Trophoblast cell (in vitro differentiated cells and primary cell): Measurements from ENCODE around the gene KLHL40.

ENCODE experiments used
- DNase-seq, 2 donors: peaks; one replicate each; pipeline ENCODE4 v3.0.0-alpha.2; 2016
- H2AFZ ChIP-seq: 2 replicates; pipeline ENCODE4 v1.6.1; 2013; ENCODE audit warnings: low read length, moderate library complexity, mild to moderate bottlenecking; ENCODE audit not compliant: insufficient read depth, poor library complexity
- H2AK5ac ChIP-seq: 2 replicates; pipeline ENCODE4 v1.6.1; 2013; ENCODE audit warnings: mild to moderate bottlenecking, low read length
- H2BK120ac ChIP-seq: 2 replicates; pipeline ENCODE4 v1.6.1; 2013; ENCODE audit warnings: low read length, mild to moderate bottlenecking, moderate library complexity; ENCODE audit not compliant: insufficient read depth, poor library complexity
- H2BK12ac ChIP-seq: 2 replicates; pipeline ENCODE4 v1.6.1; 2013; ENCODE audit warnings: mild to moderate bottlenecking, low read length, moderate library complexity
- H2BK5ac ChIP-seq: 2 replicates; pipeline ENCODE4 v1.6.1; 2013; ENCODE audit warnings: low read length, low read depth, moderate library complexity, mild to moderate bottlenecking; ENCODE audit not compliant: poor library complexity
- H3K14ac ChIP-seq: 2 replicates; pipeline ENCODE4 v1.6.1; 2013; ENCODE audit warnings: mild to moderate bottlenecking, low read length
- H3K18ac ChIP-seq: 2 replicates; pipeline ENCODE4 v1.6.1; 2013; ENCODE audit warnings: mild to moderate bottlenecking, low read length
- H3K23ac ChIP-seq: 2 replicates; pipeline ENCODE4 v1.6.1; 2013; ENCODE audit warnings: low read length
- H3K27ac ChIP-seq: 2 replicates; pipeline ENCODE4 v1.5.1; 2013; ENCODE audit warnings: low read depth, mild to moderate bottlenecking, inconsistent platforms, low read length, moderate library complexity
- H3K27me3 ChIP-seq: 2 replicates; pipeline ENCODE4 v1.6.1; 2013; ENCODE audit warnings: inconsistent platforms, mild to moderate bottlenecking, low read length, moderate library complexity; ENCODE audit not compliant: insufficient read depth
- H3K36me3 ChIP-seq, 2 experiments: 1 replicate in 1 of 2; 2 replicates in 1 of 2; pipeline ENCODE4 v1.6.1; 2013; ENCODE audit warnings: low read length in 2 of 2, mild to moderate bottlenecking in 2 of 2, moderate library complexity in 1 of 2; ENCODE audit not compliant: insufficient read depth in 2 of 2, control insufficient read depth in 1 of 2
- H3K4ac ChIP-seq: 2 replicates; pipeline ENCODE4 v1.6.1; 2013; ENCODE audit warnings: low read depth, mild to moderate bottlenecking, low read length, moderate library complexity
- H3K4me1 ChIP-seq, 2 experiments: 1 replicate in 1 of 2; 2 replicates in 1 of 2; pipeline ENCODE4 v1.6.1; 2013; ENCODE audit warnings: low read length in 2 of 2, mild to moderate bottlenecking in 2 of 2, moderate library complexity in 1 of 2; ENCODE audit not compliant: insufficient read depth in 2 of 2, control insufficient read depth in 1 of 2
- H3K4me2 ChIP-seq: 2 replicates; pipeline ENCODE4 v1.6.1; 2013; ENCODE audit warnings: inconsistent platforms, mild to moderate bottlenecking, low read length, moderate library complexity
- H3K4me3 ChIP-seq: 2 replicates; pipeline ENCODE4 v1.5.1; 2013; ENCODE audit warnings: mild to moderate bottlenecking, low read depth, low read length, inconsistent platforms
- H3K79me1 ChIP-seq: one replicate; pipeline ENCODE4 v1.6.1; 2013; ENCODE audit warnings: low read length
- H3K79me2 ChIP-seq: 2 replicates; pipeline ENCODE4 v1.6.1; 2013; ENCODE audit warnings: low read length, mild to moderate bottlenecking; ENCODE audit not compliant: control insufficient read depth, insufficient read depth, poor library complexity
- H3K9ac ChIP-seq: 2 replicates; pipeline ENCODE4 v1.6.1; 2013; ENCODE audit warnings: mild to moderate bottlenecking, low read length
- H3K9me3 ChIP-seq: 2 replicates; pipeline ENCODE4 v1.6.1; 2013; ENCODE audit warnings: low read depth, mild to moderate bottlenecking, control low read depth, inconsistent platforms, low read length; ENCODE audit not compliant: insufficient read depth
- H4K12ac ChIP-seq: 2 replicates; pipeline ENCODE4 v1.6.1; 2013; ENCODE audit warnings: low read depth, mild to moderate bottlenecking, low read length, moderate library complexity
- H4K8ac ChIP-seq: 2 replicates; pipeline ENCODE4 v1.6.1; 2013; ENCODE audit warnings: low read depth, mild to moderate bottlenecking, low read length, moderate library complexity
- H4K91ac ChIP-seq: one replicate; pipeline ENCODE4 v1.6.1; 2013; ENCODE audit warnings: low read depth, mild to moderate bottlenecking, low read length, moderate library complexity
- WGBS: extraction: QIAGEN DNeasy Blood & Tissue Kit; methylation state at CpG from one replicate; pipeline ENCODE4 v1.1.7; 2013; ENCODE audit warnings: missing lambda C conversion rate; ENCODE audit not compliant: insufficient read length, insufficient coverage; ENCODE audit errors: extremely low coverage; 5-methylcytosine and 5-hydroxymethylcytosine counted together

The KLHL40 gene

DNA sequence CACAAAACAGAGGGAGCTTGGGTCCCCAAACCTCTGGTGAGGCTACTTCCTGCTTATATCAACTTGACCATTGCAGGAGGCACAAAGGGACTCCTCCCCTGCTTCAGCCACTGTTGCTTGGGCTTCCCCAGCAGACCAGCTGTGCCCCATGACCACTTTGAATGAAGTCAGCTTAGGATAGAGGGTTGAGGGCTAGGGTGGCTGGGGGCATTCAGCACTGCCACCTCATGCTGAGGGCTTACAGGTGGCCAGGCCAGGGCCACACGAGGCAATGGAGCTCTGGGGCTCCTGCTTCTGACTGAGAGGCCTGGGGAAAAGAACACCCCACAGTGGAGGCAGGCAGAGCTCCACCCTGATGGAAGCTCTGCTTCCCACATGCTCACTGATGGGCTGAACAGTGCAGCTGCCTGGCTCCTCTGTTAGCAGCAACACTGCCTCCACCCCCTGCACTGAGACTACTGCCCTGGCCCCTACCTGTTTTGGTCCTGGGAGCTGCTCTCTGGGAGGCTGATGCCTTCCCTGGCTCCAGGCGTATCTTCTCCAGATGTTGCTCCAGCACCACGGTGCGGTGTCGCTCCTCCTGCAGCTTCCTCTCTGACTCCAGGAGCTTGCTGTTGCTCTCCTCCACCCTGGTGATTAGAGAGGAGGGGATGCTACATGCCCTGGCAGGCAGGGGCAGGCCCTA, 27.5 kb downstream of the KLHL40 start:
- H3K27ac ChIP-seq = no peak overlapping the region
- no peak for DNase-seq
- H3K9me3 ChIP-seq = peaks cover 1% of the 10 kb centered on the region
- H3K18ac ChIP-seq = no peak overlapping the region
- H2BK5ac ChIP-seq = no peak overlapping the region
- no peak overlapping the region for H2AFZ ChIP-seq
- no peak overlapping the region for H4K91ac ChIP-seq
- H2BK12ac ChIP-seq = no peak overlapping the region
- no peaks in the 10 kb centered on the region for H3K27me3 ChIP-seq
- no peaks in the 10 kb centered on the region for H3K4me1 ChIP-seq
- no peak overlapping the region for H2BK120ac ChIP-seq
- no peak overlapping the region for H3K4me3 ChIP-seq
- no peak overlapping the region for H3K9ac ChIP-seq
- whole genome bisulfite sequencing = no CpG with 5 or more reads among the region's 5 CpGs
- H3K36me3 ChIP-seq = no peaks in the 10 kb centered on the region
- no peak overlapping the region for H3K4me2 ChIP-seq
- H3K14ac ChIP-seq = no peak overlapping the region
- no peak overlapping the region for H2AK5ac ChIP-seq
- no peaks in the 10 kb centered on the region for H3K79me1 ChIP-seq
- no peak overlapping the region for H3K23ac ChIP-seq
- H3K4ac ChIP-seq = no peak overlapping the region
- H4K8ac ChIP-seq = no peak overlapping the region
- H3K79me2 ChIP-seq = no peaks in the 10 kb centered on the region
- no peak overlapping the region for H4K12ac ChIP-seq

DNA sequence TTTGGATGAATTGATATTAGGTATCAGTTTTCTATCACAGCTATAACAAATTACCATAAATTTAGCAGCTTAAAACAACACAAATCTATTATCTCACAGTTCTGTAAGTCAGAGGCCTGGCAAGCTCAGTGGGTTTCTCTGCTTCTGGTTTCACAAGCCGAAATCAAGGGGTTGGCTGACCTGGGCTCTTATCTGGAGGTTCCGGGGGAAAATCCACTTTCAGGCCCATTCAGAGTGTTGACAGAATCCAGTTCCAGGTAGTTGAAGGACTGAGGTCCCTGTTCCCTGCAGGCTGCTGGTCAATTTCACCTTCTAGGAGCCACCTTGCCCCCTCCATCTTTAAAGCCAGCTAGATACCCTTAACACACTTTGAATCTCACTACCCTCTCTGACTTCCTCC, 28.4 kb downstream of the KLHL40 start:
- H3K14ac ChIP-seq = no peak overlapping the region
- H4K12ac ChIP-seq = no peak overlapping the region
- no peak overlapping the region for H3K9ac ChIP-seq
- no peak overlapping the region for H2BK5ac ChIP-seq
- H3K23ac ChIP-seq = no peak overlapping the region
- no peak overlapping the region for H3K4me3 ChIP-seq
- H3K79me1 ChIP-seq = no peaks in the 10 kb centered on the region
- H2BK12ac ChIP-seq = no peak overlapping the region
- no peaks in the 10 kb centered on the region for H3K36me3 ChIP-seq
- H3K79me2 ChIP-seq = no peaks in the 10 kb centered on the region
- no peak overlapping the region for H2AK5ac ChIP-seq
- H3K4ac ChIP-seq = no peak overlapping the region
- no CpG with 5 or more reads among the region's 2 CpGs for WGBS
- DNase-seq = no peak
- no peak overlapping the region for H3K4me2 ChIP-seq
- H3K27me3 ChIP-seq = no peaks in the 10 kb centered on the region
- no peak overlapping the region for H2BK120ac ChIP-seq
- no peak overlapping the region for H3K27ac ChIP-seq
- H4K8ac ChIP-seq = no peak overlapping the region
- no peaks in the 10 kb centered on the region for H3K4me1 ChIP-seq
- peaks cover 1% of the 10 kb centered on the region for H3K9me3 ChIP-seq
- H2AFZ ChIP-seq = no peak overlapping the region
- H4K91ac ChIP-seq = no peak overlapping the region
- H3K18ac ChIP-seq = no peak overlapping the region

DNA sequence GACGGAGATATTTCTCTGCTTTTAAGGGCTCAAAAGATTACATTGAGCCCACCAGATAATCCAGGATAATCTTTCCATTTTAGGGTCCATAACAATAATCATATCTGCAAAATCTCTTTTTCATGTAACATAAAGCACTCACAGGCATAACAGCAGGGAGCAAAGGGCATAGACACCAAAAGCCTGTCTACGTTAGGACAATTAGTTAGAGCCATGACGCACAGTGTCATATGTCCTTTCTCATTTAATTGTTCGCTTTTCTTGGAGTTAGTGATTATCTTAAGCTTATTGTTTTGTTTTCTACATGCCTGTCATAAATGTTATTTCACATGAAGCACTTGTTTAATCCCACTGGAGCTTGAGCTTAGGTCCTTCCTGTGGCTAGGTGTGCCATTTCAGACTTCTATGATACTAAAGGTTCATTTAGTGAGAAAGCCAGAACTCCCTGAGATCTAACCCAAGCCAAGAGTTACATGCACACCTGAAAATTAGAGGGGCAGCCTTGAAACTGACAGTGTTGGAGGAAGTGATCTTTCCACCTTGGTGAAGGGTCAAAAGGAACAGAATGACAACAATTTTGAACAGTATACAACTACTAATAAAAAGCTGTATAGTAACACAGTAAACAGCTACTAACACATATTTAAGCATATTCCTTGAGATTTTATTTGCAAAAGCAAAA, 29.0 kb downstream of the KLHL40 start:
- H3K4me3 ChIP-seq = no peak overlapping the region
- H3K79me1 ChIP-seq = no peaks in the 10 kb centered on the region
- H2BK12ac ChIP-seq = no peak overlapping the region
- no peak overlapping the region for H4K91ac ChIP-seq
- no peak overlapping the region for H3K23ac ChIP-seq
- H2BK5ac ChIP-seq = no peak overlapping the region
- H2BK120ac ChIP-seq = no peak overlapping the region
- H3K36me3 ChIP-seq = no peaks in the 10 kb centered on the region
- no peak overlapping the region for H4K12ac ChIP-seq
- no peak overlapping the region for H3K18ac ChIP-seq
- H3K4me2 ChIP-seq = no peak overlapping the region
- no peaks in the 10 kb centered on the region for H3K4me1 ChIP-seq
- no peak for DNase-seq
- no peaks in the 10 kb centered on the region for H3K79me2 ChIP-seq
- H3K9me3 ChIP-seq = no peaks in the 10 kb centered on the region
- no peak overlapping the region for H4K8ac ChIP-seq
- no peaks in the 10 kb centered on the region for H3K27me3 ChIP-seq
- H2AK5ac ChIP-seq = no peak overlapping the region
- no peak overlapping the region for H3K27ac ChIP-seq
- no peak overlapping the region for H2AFZ ChIP-seq
- H3K14ac ChIP-seq = no peak overlapping the region
- no peak overlapping the region for H3K4ac ChIP-seq
- no peak overlapping the region for H3K9ac ChIP-seq
- WGBS = no CpG with 5 or more reads among the region's 4 CpGs

DNA sequence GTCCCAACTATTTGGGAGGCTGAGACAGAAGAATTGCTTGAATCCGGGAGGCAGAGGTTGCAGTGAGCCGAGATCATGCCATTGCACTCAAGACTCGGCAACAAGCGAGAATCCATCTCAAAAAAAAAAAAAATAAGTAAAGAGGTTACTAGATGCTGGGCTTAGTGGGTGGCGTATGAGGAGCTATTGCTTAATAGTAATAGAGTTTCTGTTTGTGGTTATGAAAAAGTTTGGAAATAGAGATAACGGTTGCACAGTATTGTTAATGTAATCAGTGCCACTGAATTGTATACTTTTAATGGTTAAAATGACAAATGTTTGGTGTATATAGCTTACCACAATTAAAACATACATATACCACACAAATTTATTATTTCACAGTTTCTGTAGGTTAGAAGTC, 32.0 kb downstream of the KLHL40 start:
- Histone ChIP-seq H3K79me2 (no peaks in the 10 kb centered on the region), H2BK120ac (no peak overlapping the region), H2BK5ac (no peak overlapping the region), H3K14ac (no peak overlapping the region), H3K4me3 (no peak overlapping the region), H3K27ac (no peak overlapping the region), H3K4ac (no peak overlapping the region), H3K27me3 (no peaks in the 10 kb centered on the region), H2BK12ac (no peak overlapping the region), H4K91ac (no peak overlapping the region), H3K79me1 (no peaks in the 10 kb centered on the region), H4K8ac (no peak overlapping the region), H4K12ac (no peak overlapping the region), H3K4me1 (no peaks in the 10 kb centered on the region), H2AK5ac (no peak overlapping the region), H3K36me3 (no peaks in the 10 kb centered on the region), H3K4me2 (no peak overlapping the region), H2AFZ (no peak overlapping the region), H3K23ac (no peak overlapping the region), H3K18ac (no peak overlapping the region), H3K9me3 (no peaks in the 10 kb centered on the region), H3K9ac (no peak overlapping the region)
- WGBS = 86% methylated on average over 1 of the region's 6 CpGs
- no peak for DNase-seq
